ENCODE data around the gene RAPGEF3.

DNA sequence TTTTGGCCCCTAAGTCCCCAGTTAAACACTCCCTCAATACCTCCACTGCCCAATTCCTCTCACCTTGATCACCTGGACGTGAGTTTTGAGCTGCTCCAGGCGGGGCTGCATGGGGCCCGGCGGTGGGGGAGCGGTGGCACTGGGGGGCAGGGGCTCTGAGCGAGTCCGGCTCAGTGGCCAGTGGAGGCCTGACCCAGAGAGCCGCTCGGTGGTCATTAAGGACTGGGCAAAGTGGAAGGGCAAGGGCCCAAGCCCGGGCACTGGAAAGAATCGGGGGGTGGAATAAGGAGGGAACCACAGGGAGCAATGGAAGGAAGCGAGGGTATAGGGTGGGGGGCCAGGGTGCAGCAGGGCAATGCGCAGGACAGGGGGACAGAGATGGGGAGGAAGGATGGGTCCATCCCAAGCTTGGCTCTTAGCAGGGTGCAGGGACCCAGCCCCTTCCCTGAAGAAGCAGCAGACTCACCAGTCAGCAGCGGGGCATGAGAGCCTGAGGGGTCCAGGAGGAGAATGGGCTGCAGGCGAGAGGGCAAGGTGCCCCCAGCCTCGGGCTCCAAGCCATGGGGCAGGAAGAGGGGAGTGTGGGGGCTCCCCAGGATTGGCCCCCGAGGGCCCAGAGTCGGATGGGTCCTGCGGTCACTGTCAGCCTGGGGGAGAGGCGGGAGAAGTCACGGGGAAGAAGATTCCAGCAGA, 36.6 kb upstream of the RAPGEF3 start:
- no peak for TF ChIP-seq CTCF (IDR thresholded peaks at IDR 0.05; ENCODE audit: low read depth, low read length)
- no peak for TF ChIP-seq POLR2A (IDR thresholded peaks at IDR 0.05; ENCODE audit: extremely low read depth, insufficient read length)
